Hematopoietic multipotent progenitor cell treated with erythropoietin and hydrocortisone succinate and interleukin-3 and kit ligand, for 4 days (in vitro differentiated cells): ENCODE results near the gene ADGRE3.
"Not testable (repeated sequence)": the region's sequence is repeated elsewhere in the genome, so short reads cannot be mapped to it uniquely, and the experiment has no call there.

Experiments
- DNase-seq: peaks from one replicate; pipeline ENCODE4 v3.0.0-alpha.2; 2015

ADGRE3 gene

DNA sequence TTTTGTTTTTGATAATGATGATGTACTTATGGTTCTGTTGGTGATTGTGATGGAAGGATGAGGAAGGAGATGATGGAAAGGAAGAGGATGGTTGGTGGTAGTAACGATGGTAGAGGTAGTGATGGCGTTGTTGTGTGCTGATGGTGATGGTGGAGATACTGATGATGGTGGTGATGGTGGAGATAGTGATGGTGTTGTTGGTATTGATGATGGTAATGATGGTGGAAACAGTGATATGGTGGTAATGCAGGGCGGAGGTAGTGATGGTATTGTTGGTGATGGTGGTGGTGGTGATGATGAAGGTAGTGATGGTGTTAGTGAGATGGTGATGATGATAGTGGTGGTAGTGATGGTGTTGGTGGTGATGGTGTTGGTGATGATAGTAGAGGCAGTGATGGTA is 79.1 kb downstream of the ADGRE3 start:
- no peak for DNase-seq

DNA sequence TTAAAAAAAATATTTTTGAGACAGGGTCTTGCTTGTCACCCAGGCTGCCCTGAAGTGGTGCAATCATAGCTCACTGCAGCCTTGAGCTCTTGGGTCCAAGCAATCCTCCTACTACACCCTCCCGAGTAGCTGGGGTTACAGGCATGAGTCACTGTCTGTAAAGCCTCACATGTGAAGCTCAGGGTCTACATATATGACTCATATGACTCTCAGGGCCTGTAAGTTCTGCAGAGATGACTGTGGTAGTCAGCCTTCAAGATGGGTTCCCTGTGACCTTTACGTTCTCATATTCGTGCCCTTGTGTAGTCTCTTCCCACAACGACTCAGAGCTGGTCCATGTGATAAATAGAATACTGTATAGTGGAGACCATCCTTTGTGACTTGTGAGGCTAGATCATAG is 85.2 kb downstream of the ADGRE3 start:
- not testable (repeated sequence) for DNase-seq

DNA sequence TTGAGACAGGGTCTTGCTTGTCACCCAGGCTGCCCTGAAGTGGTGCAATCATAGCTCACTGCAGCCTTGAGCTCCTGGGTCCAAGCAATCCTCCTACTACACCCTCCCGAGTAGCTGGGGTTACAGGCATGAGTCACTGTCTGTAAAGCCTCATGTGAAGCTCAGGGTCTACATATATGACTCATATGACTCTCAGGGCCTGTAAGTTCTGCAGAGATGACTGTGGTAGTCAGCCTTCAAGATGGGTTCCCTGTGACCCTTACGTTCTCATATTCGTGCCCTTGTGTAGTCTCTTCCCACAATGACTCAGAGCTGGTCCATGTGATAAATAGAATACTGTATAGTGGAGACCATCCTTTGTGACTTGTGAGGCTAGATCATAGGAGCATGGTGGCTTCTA is 89.5 kb downstream of the ADGRE3 start:
- DNase-seq = not testable (repeated sequence)

DNA sequence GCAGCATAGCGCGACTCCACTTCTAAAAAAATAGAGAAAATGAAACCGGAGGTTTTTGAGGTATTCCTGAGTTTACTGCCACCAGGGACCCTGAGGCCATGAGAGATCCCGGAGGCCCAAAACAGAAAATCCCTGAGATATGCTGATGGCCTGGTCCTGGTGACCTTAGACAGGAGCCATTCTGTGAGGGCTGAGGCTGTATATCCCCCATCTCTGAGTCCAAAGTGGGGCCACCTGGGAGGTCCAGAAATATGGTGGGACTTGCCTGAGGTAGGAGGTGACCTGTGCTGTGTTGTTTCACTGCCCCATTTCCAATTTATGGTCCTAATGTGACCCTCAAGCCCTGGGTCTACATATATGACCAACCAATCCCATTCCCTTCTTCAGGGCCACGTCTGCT is 90.3 kb downstream of the ADGRE3 start:
- not testable (repeated sequence) for DNase-seq

DNA sequence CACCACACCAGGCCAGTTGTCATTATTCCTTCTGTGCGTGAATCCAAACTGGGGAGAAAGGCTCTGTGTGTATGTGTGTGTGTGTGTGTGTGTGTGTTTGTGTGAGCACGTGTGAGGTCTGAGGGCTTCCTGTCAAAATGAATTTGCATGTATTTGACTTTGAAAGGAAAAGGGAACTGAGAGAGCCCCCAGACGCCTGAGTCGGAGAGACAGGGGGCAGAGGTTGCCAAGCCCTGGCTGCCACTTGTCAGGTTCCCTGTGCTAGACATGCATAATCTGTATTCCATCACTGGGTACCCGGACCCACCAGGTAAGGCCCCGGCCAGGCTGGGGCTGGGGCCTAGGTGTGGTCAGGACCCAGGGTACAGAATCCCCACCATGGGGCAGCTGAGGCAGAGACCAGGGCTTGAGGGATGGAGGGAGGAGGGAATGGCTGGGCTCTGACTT is 91.7 kb downstream of the ADGRE3 start, which contains the start of gene CLEC17A:
Gene CLEC17A, plus strand, starts transcription at position 191 of the 447 bp plus-strand sequence. Its CDS starts 77 bp downstream, at position 268.
- peak; percentile 59 for DNase-seq

DNA sequence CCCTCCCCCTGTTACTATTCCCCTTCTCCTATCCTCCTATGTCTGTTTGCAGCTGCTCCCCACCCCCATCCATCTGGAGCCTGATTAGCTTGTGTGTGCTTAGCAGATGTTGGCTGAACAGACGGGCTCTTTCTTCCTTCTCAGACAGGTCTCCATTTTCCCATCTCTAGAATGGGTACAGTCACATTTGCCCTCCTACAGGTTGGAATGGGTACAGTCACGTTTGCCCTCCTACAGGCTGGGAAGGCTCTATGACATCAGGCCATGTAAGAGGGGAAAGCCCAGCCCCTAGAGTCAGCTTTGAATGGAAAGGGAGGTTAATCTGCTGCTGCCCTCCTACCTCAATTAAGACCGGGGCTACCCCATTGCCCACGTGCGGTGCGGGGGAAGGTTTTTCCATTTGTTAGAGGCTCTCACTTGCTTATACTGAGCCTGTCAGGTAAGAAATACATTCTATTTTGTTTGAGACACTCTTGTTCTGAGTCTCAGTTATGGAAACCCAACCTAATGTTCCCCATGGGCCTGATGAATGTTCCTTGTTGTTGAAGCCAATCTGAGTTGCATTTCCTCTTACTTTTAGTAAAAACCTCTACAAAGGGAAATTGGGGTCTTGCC is 93.9 kb downstream of the ADGRE3 start:
- DNase-seq = peak; percentile 34

DNA sequence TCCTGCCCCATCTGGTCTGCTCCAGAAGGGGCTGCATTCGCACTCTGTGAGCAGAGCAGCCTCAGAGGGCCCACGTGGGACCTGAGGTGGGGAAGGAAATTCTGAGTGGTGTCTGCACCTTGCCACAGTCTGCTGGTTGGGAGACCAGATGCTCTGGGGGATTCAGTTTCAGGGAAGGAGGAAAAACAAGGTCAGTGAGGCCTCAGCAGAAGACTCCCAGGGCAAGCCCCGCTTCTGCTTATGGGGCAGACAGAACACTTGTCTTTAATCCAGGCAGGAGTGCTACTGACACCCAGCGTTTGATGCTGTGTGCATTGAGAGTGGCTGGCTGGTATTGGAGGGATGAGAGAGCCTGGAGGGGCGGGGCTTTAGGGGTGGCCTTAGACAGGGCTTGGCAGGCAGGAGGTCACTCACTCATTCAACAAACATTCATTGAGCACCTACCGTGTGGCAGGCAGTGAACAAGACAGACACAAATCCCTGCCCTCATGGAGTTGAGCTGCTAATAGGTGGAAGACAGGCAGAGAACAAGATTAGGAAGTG is 96.7 kb downstream of the ADGRE3 start:
- no peak for DNase-seq

DNA sequence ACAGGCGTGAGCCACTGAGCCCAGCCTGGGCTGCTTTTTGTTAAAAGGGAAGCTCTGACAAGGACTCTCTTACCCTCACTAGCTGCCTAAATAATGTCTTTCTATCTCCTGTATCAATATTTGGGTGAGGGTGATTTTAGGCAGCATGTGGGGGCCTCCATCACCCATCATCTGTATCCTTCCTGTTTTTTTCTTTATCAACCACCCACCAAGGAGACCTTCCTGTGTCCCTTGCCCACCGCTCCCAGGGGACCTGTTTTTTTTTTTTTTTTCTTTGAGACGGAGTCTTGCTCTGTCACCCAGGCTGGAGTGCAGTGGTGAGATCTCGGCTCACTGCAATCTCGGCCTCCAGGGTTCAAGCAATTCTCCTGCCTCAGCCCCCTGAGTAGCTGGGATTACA is 97.4 kb downstream of the ADGRE3 start:
- DNase-seq = no peak

DNA sequence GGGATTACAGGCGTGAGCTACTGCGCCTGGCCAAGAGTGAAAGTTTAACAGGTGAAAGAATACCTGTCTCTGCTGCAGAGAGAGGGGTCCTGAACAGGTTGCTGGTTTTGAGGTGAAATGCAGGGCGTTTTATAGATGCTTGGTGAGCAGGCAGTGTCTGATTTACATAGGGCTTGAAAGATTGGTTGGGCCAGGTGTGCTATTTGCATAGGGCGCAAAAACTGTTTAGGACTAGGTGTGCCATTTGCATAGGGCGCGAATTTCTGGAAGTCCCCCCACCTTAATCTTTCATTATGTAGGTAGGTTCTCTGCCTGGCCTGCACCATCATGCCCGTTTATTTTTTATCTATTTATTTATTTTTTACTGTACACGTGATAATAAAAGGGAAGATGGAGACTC is 98.3 kb downstream of the ADGRE3 start:
- DNase-seq = no peak

DNA sequence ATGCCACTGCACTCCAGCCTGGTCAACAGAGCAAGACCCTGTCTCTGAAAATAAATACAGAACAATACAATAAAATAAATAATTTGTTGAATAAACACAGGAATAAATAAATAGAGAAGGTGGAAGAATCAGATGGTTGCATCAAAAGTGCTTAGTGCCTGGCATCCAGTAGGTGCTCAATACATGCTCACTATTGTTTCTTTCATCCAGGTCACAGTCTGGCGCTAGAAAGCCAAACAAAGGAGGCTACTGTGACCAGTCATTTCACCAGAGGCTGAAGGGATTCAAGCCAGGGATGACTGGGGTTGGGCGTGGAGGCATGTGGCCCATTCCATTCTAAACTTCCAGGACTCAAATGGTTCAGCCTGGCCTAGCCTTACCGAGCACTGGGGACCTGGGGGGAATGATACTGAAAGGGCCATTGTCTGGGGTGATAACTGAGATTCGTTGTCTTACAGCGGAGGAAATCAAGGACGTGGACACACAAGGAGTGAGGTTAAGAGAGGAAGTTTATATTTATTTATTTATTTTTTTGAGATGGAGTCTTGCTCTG is 99.1 kb downstream of the ADGRE3 start:
- DNase-seq = no peak

DNA sequence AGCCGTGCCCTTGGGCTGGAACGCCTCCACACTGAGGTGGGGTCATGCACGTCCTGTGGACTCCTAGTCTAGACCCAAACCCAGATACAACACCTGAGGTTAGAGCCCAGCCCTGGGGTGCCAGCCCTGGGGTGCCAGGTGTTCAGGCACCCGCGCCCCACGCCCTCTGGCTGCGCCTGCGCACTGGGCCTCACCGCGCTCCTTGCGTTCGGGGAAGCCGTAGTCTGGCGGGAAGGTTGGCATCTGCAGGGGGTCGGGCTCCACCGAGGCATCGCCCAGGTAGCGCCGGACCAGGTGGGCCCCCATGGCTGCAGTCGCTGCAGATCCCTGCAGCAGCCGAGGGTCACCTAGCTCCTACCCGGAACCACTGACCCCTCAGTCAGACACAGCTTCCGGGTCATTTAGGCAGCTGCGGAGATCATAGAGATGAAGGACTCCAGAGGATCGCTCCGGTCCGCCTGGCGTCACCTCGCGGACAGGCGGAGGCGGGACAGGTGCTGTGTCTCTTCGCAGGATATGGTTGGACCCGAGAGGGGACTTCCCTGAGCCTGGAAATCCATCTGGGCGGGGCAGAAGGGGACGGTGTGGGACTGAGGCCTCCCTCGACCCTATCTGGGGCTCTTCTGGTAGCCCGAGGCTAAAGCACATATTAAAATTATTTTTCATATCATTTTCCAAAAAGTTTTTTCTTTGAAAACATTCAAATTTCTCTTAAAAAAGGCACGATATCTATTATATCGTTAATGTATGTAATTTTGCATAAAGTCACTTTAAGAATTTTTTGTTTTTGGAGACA is 102.8 kb downstream of the ADGRE3 start, which contains the start of gene NDUFB7:
Gene NDUFB7, minus strand, starts transcription at position 372 of the 796 bp plus-strand sequence. Its CDS starts 66 bp downstream, at position 306.
- peak; percentile 98 for DNase-seq

DNA sequence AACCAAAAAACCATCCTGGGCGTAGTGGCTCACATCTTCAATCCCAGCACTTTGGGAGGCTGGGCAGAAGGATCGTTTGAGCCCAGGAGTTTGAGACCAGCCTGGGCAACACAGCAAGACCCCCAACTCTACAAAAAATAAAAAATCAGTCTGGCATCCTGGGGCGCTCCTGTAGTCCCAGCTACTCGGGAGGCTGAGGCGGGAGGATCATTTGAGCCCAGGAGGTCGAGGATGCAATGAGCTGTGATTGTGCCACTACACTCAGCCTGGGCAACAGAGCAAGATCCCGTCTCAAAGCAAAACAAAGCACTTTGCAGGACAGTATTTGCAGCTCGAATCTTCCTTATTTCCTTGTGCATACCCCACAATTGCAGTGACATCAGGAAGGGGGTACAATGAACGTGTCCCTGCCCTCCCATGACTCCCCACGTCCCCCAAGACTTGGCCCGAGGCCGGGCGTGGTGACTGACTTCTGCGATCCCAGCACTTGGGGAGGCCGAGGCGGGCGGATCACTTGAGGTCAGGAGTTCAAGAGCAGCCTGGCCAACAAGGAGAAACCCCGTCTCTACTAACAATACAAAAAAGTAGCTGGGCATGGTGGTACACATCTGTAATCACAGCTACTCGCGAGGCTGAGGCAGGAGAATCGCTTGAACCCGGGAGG is 103.6 kb downstream of the ADGRE3 start:
- no peak for DNase-seq
